HEK293 (cell line): ENCODE results near the gene IMMP2L.

Experiments used
- CTCF ChIA-PET: fragments of 350-600 bp; formaldehyde crosslinking; extraction: SDS; loops from one replicate; lab custom pipeline; 2021; ENCODE audit warnings: antibody characterized with exemption; lab: Yijun Ruan, JAX
- POLR2A ChIA-PET: fragments of 300-600 bp; formaldehyde crosslinking; extraction: SDS; loops from one replicate; lab custom pipeline; 2020; ENCODE audit warnings: antibody characterized with exemption, inconsistent platforms; lab: Yijun Ruan, JAX
- H3K27ac ChIP-seq: fragments of 200-500 bp; sonication (Bioruptor generic); 2 replicates; pipeline ENCODE4 v1.5.1; 2014; ENCODE audit warnings: low read depth, low read length, control low read depth, inconsistent platforms; ENCODE audit errors: extremely low read depth
- H3K36me3 ChIP-seq, 2 experiments: fragments of 200-500 bp in 1 of 2; sonication (Bioruptor generic) in 1 of 2; 1 replicate in 1 of 2; 2 replicates in 1 of 2; pipeline ENCODE4 v1.5.1; 2014 to 2017; ENCODE audit warnings: inconsistent platforms in 2 of 2, low read length in 2 of 2; ENCODE audit not compliant: control insufficient read depth in 2 of 2, insufficient read depth in 1 of 2
- H3K4me1 ChIP-seq: fragments of 200-500 bp; sonication (Bioruptor generic); 2 replicates; pipeline ENCODE4 v1.5.1; 2014; ENCODE audit warnings: mild to moderate bottlenecking, low read length, inconsistent platforms; ENCODE audit not compliant: control insufficient read depth, insufficient read depth
- H3K4me3 ChIP-seq: 2 replicates; pipeline ENCODE4 v1.5.1; 2011; ENCODE audit warnings: low read depth, mild to moderate bottlenecking, control low read depth, low read length, moderate library complexity
- H3K9me3 ChIP-seq: fragments of 200-500 bp; sonication (Bioruptor generic); 2 replicates; pipeline ENCODE4 v1.5.1; 2014; ENCODE audit warnings: low read depth, low read length, inconsistent platforms; ENCODE audit not compliant: control insufficient read depth, insufficient read depth
- GLIS1 ChIP-seq: fragments of 450-650 bp; formaldehyde crosslinking; IDR thresholded peaks from 2 replicates; pipeline ENCODE4 v1.5.1; 2016; ENCODE audit warnings: missing biosample characterization, missing genetic modification characterization
- MYNN ChIP-seq: fragments of 450-650 bp; formaldehyde crosslinking; IDR thresholded peaks from 2 replicates; pipeline ENCODE4 v1.5.1; 2016; ENCODE audit warnings: missing biosample characterization, missing genetic modification characterization, borderline replicate concordance
- OVOL3 ChIP-seq: fragments of 450-650 bp; formaldehyde crosslinking; IDR thresholded peaks from 2 replicates; pipeline ENCODE4 v1.5.1; 2016; ENCODE audit warnings: missing biosample characterization, missing genetic modification characterization
- PRDM1 ChIP-seq: fragments of 450-650 bp; formaldehyde crosslinking; IDR thresholded peaks from 2 replicates; pipeline ENCODE4; 2016; ENCODE audit warnings: missing biosample characterization, missing genetic modification characterization
- PRDM10 ChIP-seq: fragments of 450-650 bp; formaldehyde crosslinking; IDR thresholded peaks from 2 replicates; pipeline ENCODE4 v1.5.1; 2016; ENCODE audit warnings: missing biosample characterization, missing genetic modification characterization
- PRDM6 ChIP-seq: fragments of 450-650 bp; formaldehyde crosslinking; IDR thresholded peaks from 2 replicates; pipeline ENCODE4 v1.5.1; 2017; ENCODE audit warnings: missing biosample characterization, missing genetic modification characterization
- SP2 ChIP-seq: fragments of 450-650 bp; formaldehyde crosslinking; IDR thresholded peaks from 2 replicates; pipeline ENCODE4 v1.5.1; 2016; ENCODE audit warnings: missing biosample characterization, missing genetic modification characterization
- YY1 ChIP-seq: fragments of 450-650 bp; formaldehyde crosslinking; IDR thresholded peaks from 2 replicates; pipeline ENCODE4 v1.5.1; 2018; ENCODE audit warnings: missing biosample characterization, missing genetic modification characterization
- ZBTB44 ChIP-seq: fragments of 450-650 bp; IDR thresholded peaks from 2 replicates; pipeline ENCODE4 v1.5.1; 2018; ENCODE audit warnings: missing biosample characterization, mild to moderate bottlenecking, missing genetic modification characterization
- ZBTB48 ChIP-seq: fragments of 450-650 bp; formaldehyde crosslinking; IDR thresholded peaks from 2 replicates; pipeline ENCODE4 v1.5.1; 2016; ENCODE audit warnings: missing biosample characterization, missing genetic modification characterization
- ZBTB6 ChIP-seq: fragments of 450-650 bp; formaldehyde crosslinking; IDR thresholded peaks from 2 replicates; pipeline ENCODE4 v1.5.1; 2017; ENCODE audit warnings: missing biosample characterization, missing genetic modification characterization
- ZFHX2 ChIP-seq: fragments of 450-650 bp; formaldehyde crosslinking; conservative IDR thresholded peaks from 2 replicates; pipeline ENCODE4 v1.5.1; 2016; ENCODE audit warnings: missing biosample characterization, missing genetic modification characterization
- ZNF174 ChIP-seq: fragments of 450-650 bp; formaldehyde crosslinking; IDR thresholded peaks from 2 replicates; pipeline ENCODE4 v1.5.0; 2017; ENCODE audit warnings: missing biosample characterization, mild to moderate bottlenecking, missing genetic modification characterization
- ZNF18 ChIP-seq: fragments of 450-650 bp; formaldehyde crosslinking; IDR thresholded peaks from 2 replicates; pipeline ENCODE4 v1.5.1; 2016; ENCODE audit warnings: missing biosample characterization, missing genetic modification characterization
- ZNF184 ChIP-seq: fragments of 450-650 bp; IDR thresholded peaks from 2 replicates; pipeline ENCODE4 v1.5.1; 2018; ENCODE audit warnings: missing biosample characterization, mild to moderate bottlenecking, missing genetic modification characterization
- ZNF24 ChIP-seq: fragments of 450-650 bp; formaldehyde crosslinking; IDR thresholded peaks from 2 replicates; pipeline ENCODE4 v1.5.1; 2016; ENCODE audit warnings: missing biosample characterization, missing genetic modification characterization
- ZNF266 ChIP-seq: fragments of 450-650 bp; formaldehyde crosslinking; IDR thresholded peaks from 2 replicates; pipeline ENCODE4 v1.5.1; 2016; ENCODE audit warnings: missing biosample characterization, missing genetic modification characterization, low read depth
- ZNF391 ChIP-seq: fragments of 450-650 bp; formaldehyde crosslinking; IDR thresholded peaks from 2 replicates; pipeline ENCODE4 v1.5.1; 2016; ENCODE audit warnings: low read depth, missing biosample characterization, missing genetic modification characterization, borderline replicate concordance
- ZNF530 ChIP-seq: fragments of 450-650 bp; formaldehyde crosslinking; IDR thresholded peaks from 2 replicates; pipeline ENCODE4 v1.5.1; 2016; ENCODE audit warnings: low read depth, missing biosample characterization, missing genetic modification characterization
- ZNF623 ChIP-seq: fragments of 450-650 bp; formaldehyde crosslinking; IDR thresholded peaks from 2 replicates; pipeline ENCODE4 v1.5.1; 2016; ENCODE audit warnings: missing biosample characterization, missing genetic modification characterization
- ZNF704 ChIP-seq: fragments of 450-650 bp; formaldehyde crosslinking; IDR thresholded peaks from 2 replicates; pipeline ENCODE4 v1.5.1; 2016; ENCODE audit warnings: missing biosample characterization, missing genetic modification characterization
- ZNF768 ChIP-seq: fragments of 450-650 bp; formaldehyde crosslinking; IDR thresholded peaks from 2 replicates; pipeline ENCODE4 v1.5.1; 2018; ENCODE audit warnings: missing biosample characterization, mild to moderate bottlenecking, missing genetic modification characterization
- ZNF837 ChIP-seq: fragments of 450-650 bp; formaldehyde crosslinking; IDR thresholded peaks from 2 replicates; pipeline ENCODE4 v1.5.1; 2016; ENCODE audit warnings: missing biosample characterization, missing genetic modification characterization
- ZXDB ChIP-seq: fragments of 450-650 bp; formaldehyde crosslinking; IDR thresholded peaks from 2 replicates; pipeline ENCODE4 v1.5.1; 2016; ENCODE audit warnings: missing biosample characterization, missing genetic modification characterization

IMMP2L gene

GRCh38 chr7:111560773-111561653, 1.3 kb downstream of the IMMP2L start:
- Histone ChIP-seq H3K36me3 (peaks cover 0 to 14% of the 10 kb centered on the region in 2 experiments; a peak in 1 of 3 replicates), H3K4me3 (peak overlapping the region; percentile 67), H3K27ac (no peak overlapping the region), H3K9me3 (no peaks in the 10 kb centered on the region), H3K4me1 (no peaks in the 10 kb centered on the region)
- TF ChIP-seq ZFHX2 (tag by site-specific recombination) (no peak), ZNF184 (tag by site-specific recombination) (peak; percentile 6; the same call in 1 of the 2 replicates), ZBTB44 (tag by site-specific recombination) (no peak), ZNF174 (tag by site-specific recombination) (no peak), ZNF18 (no peak), GLIS1 (tag by site-specific recombination) (peak; percentile 58), ZNF530 (tag by site-specific recombination) (no peak), ZBTB48 (tag by site-specific recombination) (peak; percentile 10; the same call in 1 of the 2 replicates), ZNF266 (tag by site-specific recombination) (no peak), OVOL3 (tag by site-specific recombination) (no peak), PRDM1 (peak; percentile 14), ZNF623 (tag by site-specific recombination) (no peak), YY1 (tag by site-specific recombination) (no peak), ZBTB6 (tag by site-specific recombination) (no peak), ZNF837 (no peak), PRDM6 (tag by site-specific recombination) (0 out of 2 replicates have a peak, but pooled peaks have one; percentile 15), SP2 (tag by site-specific recombination) (no peak), ZXDB (no peak), ZNF704 (tag by site-specific recombination) (no peak), ZNF391 (no peak), PRDM10 (tag by site-specific recombination) (peak; percentile 86), ZNF24 (tag by site-specific recombination) (no peak), MYNN (tag by site-specific recombination) (no peak), ZNF768 (tag by site-specific recombination) (no peak)
- ChIA-PET CTCF (no interaction called here), POLR2A (no interaction called here)
